Measurements from ENCODE around the gene DMKN.

Gene DMKN

GRCh38 chr19:35549174-35549788 is 35.8 kb upstream of the DMKN start:
- H3K79me1 ChIP-seq (replicated peaks; ENCODE audit: low read length, poor library complexity, severe bottlenecking): peaks cover 38% of the 10 kb centered on the region
- no peak overlapping the region for H3K9ac ChIP-seq (ENCODE audit: low read length)
- H3K4ac ChIP-seq (ENCODE audit: low read depth in 1 of 2, low read length in 2 of 2): no peak overlapping the region
- H3K27me3 ChIP-seq (ENCODE audit: control insufficient read depth in 1 of 2, insufficient read depth in 1 of 2, low read length in 2 of 2): peaks cover 0 to 15% of the 10 kb centered on the region in 2 experiments
- 21% methylated on average over 6 of the region's 6 CpGs for WGBS
- H2BK120ac ChIP-seq (ENCODE audit: low read depth, low read length): no peak overlapping the region
- H2AK5ac ChIP-seq (ENCODE audit: low read length, severe bottlenecking): no peak overlapping the region
- H3K9me3 ChIP-seq (ENCODE audit: control insufficient read depth, low read length): no peaks in the 10 kb centered on the region
- H4K91ac ChIP-seq (ENCODE audit: low read length): no peak overlapping the region
- no peak overlapping the region for H3K14ac ChIP-seq (ENCODE audit: low read length in 2 of 2)
- peak; percentile 77 for DNase-seq
- H2BK15ac ChIP-seq (ENCODE audit: low read depth, poor library complexity, severe bottlenecking): no peak overlapping the region
- no peak overlapping the region for H3K4me3 ChIP-seq (ENCODE audit: insufficient read depth in 1 of 2, low read depth in 1 of 2, low read length in 2 of 2)
- no peak overlapping the region for H4K8ac ChIP-seq (ENCODE audit: low read length)
- no peak overlapping the region for H3K23ac ChIP-seq (ENCODE audit: low read length in 2 of 2)
- peaks cover 26 to 31% of the 10 kb centered on the region in 2 experiments for H3K36me3 ChIP-seq (ENCODE audit: control insufficient read depth in 1 of 2, insufficient read depth in 2 of 2, low read depth in 1 of 2, low read length in 2 of 2)
- H2BK5ac ChIP-seq (ENCODE audit: low read depth, low read length, poor library complexity, severe bottlenecking): no peak overlapping the region
- H2BK12ac ChIP-seq (ENCODE audit: low read length in 2 of 2): no peak overlapping the region
- no peak overlapping the region for H3K18ac ChIP-seq (ENCODE audit: low read depth in 1 of 2, low read length in 2 of 2)
- H2AFZ ChIP-seq (ENCODE audit: low read depth, low read length): no peak overlapping the region
- H3K27ac ChIP-seq (ENCODE audit: low read length, poor library complexity, severe bottlenecking): no peak overlapping the region
- H3K4me2 ChIP-seq (ENCODE audit: low read length, poor library complexity, severe bottlenecking): no peak overlapping the region
- peaks cover 12% of the 10 kb centered on the region for H3K4me1 ChIP-seq (ENCODE audit: control insufficient read depth, insufficient read depth, low read depth, low read length)

GRCh38 chr19:35546532-35546931 is 33.1 kb upstream of the DMKN start:
- H3K4me3 ChIP-seq (ENCODE audit: insufficient read depth in 1 of 2, low read depth in 1 of 2, low read length in 2 of 2): peak overlapping the region in 1 of 2 experiments; percentile 96
- H3K9me3 ChIP-seq (ENCODE audit: control insufficient read depth, low read length): no peaks in the 10 kb centered on the region
- H3K27me3 ChIP-seq (ENCODE audit: control insufficient read depth in 1 of 2, insufficient read depth in 1 of 2, low read length in 2 of 2): no peaks in the 10 kb centered on the region
- no peak overlapping the region for H2AK5ac ChIP-seq (ENCODE audit: low read length, severe bottlenecking)
- H3K79me1 ChIP-seq (replicated peaks; ENCODE audit: low read length, poor library complexity, severe bottlenecking): peaks cover 48% of the 10 kb centered on the region
- H4K8ac ChIP-seq (ENCODE audit: low read length): no peak overlapping the region
- H3K4me1 ChIP-seq (ENCODE audit: control insufficient read depth, insufficient read depth, low read depth, low read length): peaks cover 14% of the 10 kb centered on the region
- no peak overlapping the region for H2BK15ac ChIP-seq (ENCODE audit: low read depth, poor library complexity, severe bottlenecking)
- no peak overlapping the region for H3K14ac ChIP-seq (ENCODE audit: low read length in 2 of 2)
- H2AFZ ChIP-seq (ENCODE audit: low read depth, low read length): no peak overlapping the region
- no peak overlapping the region for H3K23ac ChIP-seq (ENCODE audit: low read length in 2 of 2)
- H4K91ac ChIP-seq (ENCODE audit: low read length): no peak overlapping the region
- no peak overlapping the region for H3K27ac ChIP-seq (ENCODE audit: low read length, poor library complexity, severe bottlenecking)
- no peak overlapping the region for H3K4me2 ChIP-seq (ENCODE audit: low read length, poor library complexity, severe bottlenecking)
- 97% methylated on average over 8 of the region's 8 CpGs for WGBS
- no peak for DNase-seq
- peaks cover 38 to 52% of the 10 kb centered on the region in 2 experiments for H3K36me3 ChIP-seq (ENCODE audit: control insufficient read depth in 1 of 2, insufficient read depth in 2 of 2, low read depth in 1 of 2, low read length in 2 of 2)
- H3K9ac ChIP-seq (ENCODE audit: low read length): peak overlapping the region; percentile 94
- no peak overlapping the region for H2BK120ac ChIP-seq (ENCODE audit: low read depth, low read length)
- H2BK12ac ChIP-seq (ENCODE audit: low read length in 2 of 2): no peak overlapping the region
- no peak overlapping the region for H3K4ac ChIP-seq (ENCODE audit: low read depth in 1 of 2, low read length in 2 of 2)
- no peak overlapping the region for H2BK5ac ChIP-seq (ENCODE audit: low read depth, low read length, poor library complexity, severe bottlenecking)
- H3K18ac ChIP-seq (ENCODE audit: low read depth in 1 of 2, low read length in 2 of 2): no peak overlapping the region

GRCh38 chr19:35545855-35546381 is 32.5 kb upstream of the DMKN start:
- H3K14ac ChIP-seq (ENCODE audit: low read length in 2 of 2): peak overlapping the region in 1 of 2 experiments; percentile 94
- no peak overlapping the region for H2AK5ac ChIP-seq (ENCODE audit: low read length, severe bottlenecking)
- peak overlapping the region; percentile 84 to 97 for H3K18ac ChIP-seq (ENCODE audit: low read depth in 1 of 2, low read length in 2 of 2)
- H3K9me3 ChIP-seq (ENCODE audit: control insufficient read depth, low read length): no peaks in the 10 kb centered on the region
- H2BK120ac ChIP-seq (ENCODE audit: low read depth, low read length): peak overlapping the region; percentile 57
- H3K4ac ChIP-seq (ENCODE audit: low read depth in 1 of 2, low read length in 2 of 2): peak overlapping the region in 1 of 2 experiments; percentile 42
- H2BK5ac ChIP-seq (ENCODE audit: low read depth, low read length, poor library complexity, severe bottlenecking): no peak overlapping the region
- peaks cover 35 to 46% of the 10 kb centered on the region in 2 experiments for H3K36me3 ChIP-seq (ENCODE audit: control insufficient read depth in 1 of 2, insufficient read depth in 2 of 2, low read depth in 1 of 2, low read length in 2 of 2)
- 9% methylated on average over 25 of the region's 27 CpGs for WGBS
- peaks cover 48% of the 10 kb centered on the region for H3K79me1 ChIP-seq (replicated peaks; ENCODE audit: low read length, poor library complexity, severe bottlenecking)
- peak overlapping the region; percentile 39 for H4K91ac ChIP-seq (ENCODE audit: low read length)
- DNase-seq: peak; percentile 41
- H4K8ac ChIP-seq (ENCODE audit: low read length): peak overlapping the region; percentile 81
- peak overlapping the region; percentile 94 for H3K9ac ChIP-seq (ENCODE audit: low read length)
- H2BK12ac ChIP-seq (ENCODE audit: low read length in 2 of 2): no peak overlapping the region
- H3K4me2 ChIP-seq (ENCODE audit: low read length, poor library complexity, severe bottlenecking): peak overlapping the region; percentile 72
- H3K27me3 ChIP-seq (ENCODE audit: control insufficient read depth in 1 of 2, insufficient read depth in 1 of 2, low read length in 2 of 2): no peaks in the 10 kb centered on the region
- peaks cover 14% of the 10 kb centered on the region for H3K4me1 ChIP-seq (ENCODE audit: control insufficient read depth, insufficient read depth, low read depth, low read length)
- peak overlapping the region; percentile 88 for H2AFZ ChIP-seq (ENCODE audit: low read depth, low read length)
- peak overlapping the region; percentile 86 to 96 for H3K4me3 ChIP-seq (ENCODE audit: insufficient read depth in 1 of 2, low read depth in 1 of 2, low read length in 2 of 2)
- H2BK15ac ChIP-seq (ENCODE audit: low read depth, poor library complexity, severe bottlenecking): no peak overlapping the region
- H3K27ac ChIP-seq (ENCODE audit: low read length, poor library complexity, severe bottlenecking): no peak overlapping the region
- H3K23ac ChIP-seq (ENCODE audit: low read length in 2 of 2): peak overlapping the region in 1 of 2 experiments; percentile 54

GRCh38 chr19:35545001-35545854 is 31.8 kb upstream of the DMKN start, which contains the start of gene TMEM147:
TMEM147 (plus strand) TSS chr19:35545626; CDS start chr19:35545740, 114 bp downstream.
- WGBS: under 1% methylated on average over 66 of the region's 85 CpGs
- peaks cover 14% of the 10 kb centered on the region for H3K4me1 ChIP-seq (ENCODE audit: control insufficient read depth, insufficient read depth, low read depth, low read length)
- peak within 1 kb of the TSS in 1 of 2 experiments; percentile 94 for H3K14ac ChIP-seq (ENCODE audit: low read length in 2 of 2)
- H4K8ac ChIP-seq (ENCODE audit: low read length): peak within 1 kb of the TSS; percentile 87
- no peak within 1 kb of the TSS for H2BK5ac ChIP-seq (ENCODE audit: low read depth, low read length, poor library complexity, severe bottlenecking)
- no peak within 1 kb of the TSS for H2BK12ac ChIP-seq (ENCODE audit: low read length in 2 of 2)
- H3K9me3 ChIP-seq (ENCODE audit: control insufficient read depth, low read length): no peaks in the 10 kb centered on the region
- peak within 1 kb of the TSS; percentile 88 for H2AFZ ChIP-seq (ENCODE audit: low read depth, low read length)
- peaks cover 48% of the 10 kb centered on the region for H3K79me1 ChIP-seq (replicated peaks; ENCODE audit: low read length, poor library complexity, severe bottlenecking)
- peak within 1 kb of the TSS; percentile 84 to 97 for H3K18ac ChIP-seq (ENCODE audit: low read depth in 1 of 2, low read length in 2 of 2)
- H2BK15ac ChIP-seq (ENCODE audit: low read depth, poor library complexity, severe bottlenecking): peak within 1 kb of the TSS; percentile 56
- peak within 1 kb of the TSS; percentile 86 to 96 for H3K4me3 ChIP-seq (ENCODE audit: insufficient read depth in 1 of 2, low read depth in 1 of 2, low read length in 2 of 2)
- peak within 1 kb of the TSS; percentile 89 for H3K4me2 ChIP-seq (ENCODE audit: low read length, poor library complexity, severe bottlenecking)
- peaks cover 35 to 41% of the 10 kb centered on the region in 2 experiments for H3K36me3 ChIP-seq (ENCODE audit: control insufficient read depth in 1 of 2, insufficient read depth in 2 of 2, low read depth in 1 of 2, low read length in 2 of 2)
- H3K23ac ChIP-seq (ENCODE audit: low read length in 2 of 2): peak within 1 kb of the TSS in 1 of 2 experiments; percentile 54
- peak within 1 kb of the TSS; percentile 94 for H3K9ac ChIP-seq (ENCODE audit: low read length)
- no peaks in the 10 kb centered on the region for H3K27me3 ChIP-seq (ENCODE audit: control insufficient read depth in 1 of 2, insufficient read depth in 1 of 2, low read length in 2 of 2)
- peak; percentile 84 for DNase-seq
- peak within 1 kb of the TSS; percentile 57 for H2BK120ac ChIP-seq (ENCODE audit: low read depth, low read length)
- H4K91ac ChIP-seq (ENCODE audit: low read length): peak within 1 kb of the TSS; percentile 88
- peak within 1 kb of the TSS; percentile 45 to 80 for H3K4ac ChIP-seq (ENCODE audit: low read depth in 1 of 2, low read length in 2 of 2)
- H2AK5ac ChIP-seq (ENCODE audit: low read length, severe bottlenecking): no peak within 1 kb of the TSS
- H3K27ac ChIP-seq (ENCODE audit: low read length, poor library complexity, severe bottlenecking): no peak within 1 kb of the TSS
